Measurements from ENCODE around the gene GIGYF2.

DNA sequence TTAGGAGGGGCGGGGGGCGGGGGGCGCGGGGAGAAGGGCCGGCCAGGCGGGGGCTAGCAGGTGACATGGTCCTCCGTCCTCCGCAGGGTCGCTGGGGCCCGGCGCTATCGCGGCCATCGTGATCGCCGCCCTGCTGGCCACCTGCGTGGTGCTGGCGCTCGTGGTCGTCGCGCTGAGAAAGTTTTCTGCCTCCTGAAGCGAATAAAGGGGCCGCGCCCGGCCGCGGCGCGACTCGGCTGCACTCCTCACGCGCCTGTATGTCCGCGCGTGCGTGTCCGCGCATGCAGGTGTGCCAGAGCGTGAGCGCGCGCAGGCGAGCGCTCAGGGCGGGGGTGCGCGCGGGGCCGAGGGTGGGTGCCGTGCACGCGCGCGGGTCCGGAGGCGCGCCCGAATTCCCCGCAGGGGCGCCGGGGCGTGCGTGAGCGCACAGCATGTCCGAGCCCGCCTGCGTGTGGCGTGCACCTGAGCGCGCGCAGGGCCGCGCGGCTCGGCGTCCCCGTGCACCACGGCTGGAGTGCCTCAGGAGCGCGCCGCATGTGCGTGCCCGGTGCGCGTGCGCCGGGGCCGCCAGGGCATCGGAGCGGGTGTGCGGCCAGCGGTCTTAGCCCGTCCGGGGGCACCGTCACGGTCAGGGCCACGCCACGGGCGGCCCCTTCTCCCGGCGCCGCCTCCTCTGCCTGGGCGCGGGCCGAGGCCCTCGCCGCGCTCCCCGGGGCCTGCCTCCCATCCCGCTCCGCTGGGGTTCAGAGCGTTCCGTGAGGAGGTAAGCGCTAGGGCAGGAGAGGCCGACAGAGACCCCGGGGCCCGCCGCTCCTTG lies 179.2 kb downstream of the GIGYF2 start:
- no peak for TF ChIP-seq POLR2AphosphoS5 (IDR thresholded peaks at IDR 0.05; ENCODE audit: low read depth, low read length)
- no peak for TF ChIP-seq FOXP2 (optimal IDR thresholded peaks at IDR 0.05; ENCODE audit: borderline replicate concordance, extremely low read depth, extremely low read length, insufficient read depth)
- TF ChIP-seq, protein P1, sequence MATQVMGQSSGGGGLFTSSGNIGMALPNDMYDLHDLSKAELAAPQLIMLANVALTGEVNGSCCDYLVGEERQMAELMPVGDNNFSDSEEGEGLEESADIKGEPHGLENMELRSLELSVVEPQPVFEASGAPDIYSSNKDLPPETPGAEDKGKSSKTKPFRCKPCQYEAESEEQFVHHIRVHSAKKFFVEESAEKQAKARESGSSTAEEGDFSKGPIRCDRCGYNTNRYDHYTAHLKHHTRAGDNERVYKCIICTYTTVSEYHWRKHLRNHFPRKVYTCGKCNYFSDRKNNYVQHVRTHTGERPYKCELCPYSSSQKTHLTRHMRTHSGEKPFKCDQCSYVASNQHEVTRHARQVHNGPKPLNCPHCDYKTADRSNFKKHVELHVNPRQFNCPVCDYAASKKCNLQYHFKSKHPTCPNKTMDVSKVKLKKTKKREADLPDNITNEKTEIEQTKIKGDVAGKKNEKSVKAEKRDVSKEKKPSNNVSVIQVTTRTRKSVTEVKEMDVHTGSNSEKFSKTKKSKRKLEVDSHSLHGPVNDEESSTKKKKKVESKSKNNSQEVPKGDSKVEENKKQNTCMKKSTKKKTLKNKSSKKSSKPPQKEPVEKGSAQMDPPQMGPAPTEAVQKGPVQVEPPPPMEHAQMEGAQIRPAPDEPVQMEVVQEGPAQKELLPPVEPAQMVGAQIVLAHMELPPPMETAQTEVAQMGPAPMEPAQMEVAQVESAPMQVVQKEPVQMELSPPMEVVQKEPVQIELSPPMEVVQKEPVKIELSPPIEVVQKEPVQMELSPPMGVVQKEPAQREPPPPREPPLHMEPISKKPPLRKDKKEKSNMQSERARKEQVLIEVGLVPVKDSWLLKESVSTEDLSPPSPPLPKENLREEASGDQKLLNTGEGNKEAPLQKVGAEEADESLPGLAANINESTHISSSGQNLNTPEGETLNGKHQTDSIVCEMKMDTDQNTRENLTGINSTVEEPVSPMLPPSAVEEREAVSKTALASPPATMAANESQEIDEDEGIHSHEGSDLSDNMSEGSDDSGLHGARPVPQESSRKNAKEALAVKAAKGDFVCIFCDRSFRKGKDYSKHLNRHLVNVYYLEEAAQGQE (IDR thresholded peaks at IDR 0.05; ENCODE audit: insufficient read depth in 1 of 2, low read depth in 2 of 2, low read length in 2 of 2): no peak

Measured in PFSK-1 (cell line).